Measurements from ENCODE around the gene PI3. TPM values are rescaled to one million over a fixed set of nuclear protein-coding genes. Genes with fewer than 3 reads are reported as not detected.
"Not testable (repeated sequence)": the region's sequence is repeated elsewhere in the genome, so short reads cannot be mapped to it uniquely, and the experiment has no call there.

PI3 gene
- not detected for total RNA-seq
- polyA plus RNA-seq: not detected

- ATAC-seq (ENCODE audit: low read depth in 2 of 2): no peak
- peak within 1 kb of the TSS in 1 of 3 donors; percentile 1 for H3K27ac Mint-ChIP-seq
- Histone ChIP-seq H3K27ac (ENCODE audit: insufficient read depth, low read length, poor library complexity, severe bottlenecking) (no peak within 1 kb of the TSS), H3K27me3 (ENCODE audit: control insufficient read depth, insufficient read depth, low read length) (peaks cover 22% of the 10 kb centered on the region), H3K36me3 (ENCODE audit: control insufficient read depth, insufficient read depth, low read length) (no peaks in the 10 kb centered on the region), H3K4me1 (ENCODE audit: control insufficient read depth, insufficient read depth, low read length, poor library complexity, severe bottlenecking) (no peaks in the 10 kb centered on the region), H3K4me3 (ENCODE audit: low read depth, low read length) (no peak within 1 kb of the TSS), H3K9me3 (ENCODE audit: control insufficient read depth in 2 of 2, low read length in 2 of 2) (no peaks in the 10 kb centered on the region)
- H3K27me3 Mint-ChIP-seq: peaks cover 26% of the 10 kb centered on the region
- DNase-seq: no peak
- peaks cover 0 to 1% (median 0%) of the 10 kb centered on the region in 4 donors for H3K4me1 Mint-ChIP-seq
- no peak within 1 kb of the TSS for H3K4me3 Mint-ChIP-seq
- peaks cover 0 to 5% (median 0%) of the 10 kb centered on the region in 7 donors for H3K9me3 Mint-ChIP-seq
- H3K36me3 Mint-ChIP-seq: peaks cover 4% of the 10 kb centered on the region
These were observed at the start of gene PI3 for GRCh38 chr20:45174434-45175364. Gene PI3, plus strand, starts transcription at chr20:45174902. Its CDS starts 21 bp downstream, at chr20:45174923.

- Histone ChIP-seq H3K4me1 (ENCODE audit: control insufficient read depth, insufficient read depth, low read length, poor library complexity, severe bottlenecking) (no peaks in the 10 kb centered on the region), H3K27ac (ENCODE audit: insufficient read depth, low read length, poor library complexity, severe bottlenecking) (no peak overlapping the region), H3K27me3 (ENCODE audit: control insufficient read depth, insufficient read depth, low read length) (peaks cover 19% of the 10 kb centered on the region), H3K9me3 (ENCODE audit: control insufficient read depth in 2 of 2, low read length in 2 of 2) (no peaks in the 10 kb centered on the region), H3K36me3 (ENCODE audit: control insufficient read depth, insufficient read depth, low read length) (no peaks in the 10 kb centered on the region), H3K4me3 (ENCODE audit: low read depth, low read length) (no peak overlapping the region)
- Mint-ChIP-seq H3K4me1 (no peaks in the 10 kb centered on the region), H3K27ac (no peak overlapping the region), H3K4me3 (no peak overlapping the region), H3K27me3 (peaks cover 61% of the 10 kb centered on the region), H3K9me3 (peaks cover 0 to 2% (median 0%) of the 10 kb centered on the region in 7 donors), H3K36me3 (no peaks in the 10 kb centered on the region)
- ATAC-seq (ENCODE audit: low read depth in 2 of 2): no peak
- no peak for DNase-seq
These were observed 46.6 kb upstream of the PI3 start for GRCh38 chr20:45128099-45128498.

- peaks cover 0 to 1% (median 0%) of the 10 kb centered on the region in 4 donors for H3K4me1 Mint-ChIP-seq
These were observed 37.8 kb upstream of the PI3 start for GRCh38 chr20:45136911-45137310.

GRCh38 chr20:45138561-45139300, 36.0 kb upstream of the PI3 start:
- H3K36me3 Mint-ChIP-seq: no peaks in the 10 kb centered on the region
- no peak overlapping the region for H3K27ac Mint-ChIP-seq
- H3K4me3 ChIP-seq (ENCODE audit: low read depth, low read length): no peak overlapping the region
- H3K36me3 ChIP-seq (ENCODE audit: control insufficient read depth, insufficient read depth, low read length): no peaks in the 10 kb centered on the region
- DNase-seq: peak; percentile 11 to 66 (median 13)
- peaks cover 0 to 4% (median 0%) of the 10 kb centered on the region in 7 donors for H3K9me3 Mint-ChIP-seq
- no peak overlapping the region for H3K27ac ChIP-seq (ENCODE audit: insufficient read depth, low read length, poor library complexity, severe bottlenecking)
- no peak overlapping the region for H3K4me3 Mint-ChIP-seq
- peaks cover 0 to 1% (median 0%) of the 10 kb centered on the region in 4 donors for H3K4me1 Mint-ChIP-seq
- H3K4me1 ChIP-seq (ENCODE audit: control insufficient read depth, insufficient read depth, low read length, poor library complexity, severe bottlenecking): no peaks in the 10 kb centered on the region
- no peak for ATAC-seq (ENCODE audit: low read depth in 2 of 2)
- H3K27me3 ChIP-seq (ENCODE audit: control insufficient read depth, insufficient read depth, low read length): peaks cover 6% of the 10 kb centered on the region
- H3K9me3 ChIP-seq (ENCODE audit: control insufficient read depth in 2 of 2, low read length in 2 of 2): peaks cover 0 to 3% of the 10 kb centered on the region in 2 experiments
- peaks cover 20% of the 10 kb centered on the region for H3K27me3 Mint-ChIP-seq

More at GRCh38 chr20:45136911-45137310, 37.8 kb upstream of the PI3 start:
- no peaks in the 10 kb centered on the region for H3K4me1 ChIP-seq (ENCODE audit: control insufficient read depth, insufficient read depth, low read length, poor library complexity, severe bottlenecking)
- no peak overlapping the region for H3K4me3 ChIP-seq (ENCODE audit: low read depth, low read length)
- no peaks in the 10 kb centered on the region for H3K36me3 ChIP-seq (ENCODE audit: control insufficient read depth, insufficient read depth, low read length)
- H3K9me3 ChIP-seq (ENCODE audit: control insufficient read depth in 2 of 2, low read length in 2 of 2): peaks cover 0 to 3% of the 10 kb centered on the region in 2 experiments
- peaks cover 9% of the 10 kb centered on the region for H3K27me3 ChIP-seq (ENCODE audit: control insufficient read depth, insufficient read depth, low read length)
- no peaks in the 10 kb centered on the region for H3K36me3 Mint-ChIP-seq
- ATAC-seq (ENCODE audit: low read depth in 2 of 2) (no peak), DNase-seq (no peak)
- no peak overlapping the region for H3K27ac Mint-ChIP-seq
- no peak overlapping the region for H3K27ac ChIP-seq (ENCODE audit: insufficient read depth, low read length, poor library complexity, severe bottlenecking)
- H3K9me3 Mint-ChIP-seq: peaks cover 0 to 4% (median 0%) of the 10 kb centered on the region in 7 donors
- H3K4me3 Mint-ChIP-seq: no peak overlapping the region
- peaks cover 30% of the 10 kb centered on the region for H3K27me3 Mint-ChIP-seq

GRCh38 chr20:45139733-45140375, 34.8 kb upstream of the PI3 start:
- H3K9me3 Mint-ChIP-seq; H3K4me1 ChIP-seq (ENCODE audit: control insufficient read depth, insufficient read depth, low read length, poor library complexity, severe bottlenecking); H3K27ac ChIP-seq (ENCODE audit: insufficient read depth, low read length, poor library complexity, severe bottlenecking); H3K4me3 ChIP-seq (ENCODE audit: low read depth, low read length); H3K27ac Mint-ChIP-seq; H3K36me3 ChIP-seq (ENCODE audit: control insufficient read depth, insufficient read depth, low read length); H3K4me3 Mint-ChIP-seq; ATAC-seq (ENCODE audit: low read depth in 2 of 2); H3K27me3 ChIP-seq (ENCODE audit: control insufficient read depth, insufficient read depth, low read length); DNase-seq; H3K9me3 ChIP-seq (ENCODE audit: control insufficient read depth in 2 of 2, low read length in 2 of 2); H3K4me1 Mint-ChIP-seq; H3K36me3 Mint-ChIP-seq: not testable (repeated sequence)
- H3K27me3 Mint-ChIP-seq: peaks cover 11% of the 10 kb centered on the region

- H3K27me3 ChIP-seq (ENCODE audit: control insufficient read depth, insufficient read depth, low read length): peaks cover 10% of the 10 kb centered on the region
- DNase-seq (no peak), ATAC-seq (ENCODE audit: low read depth in 2 of 2) (no peak)
- H3K36me3 ChIP-seq (ENCODE audit: control insufficient read depth, insufficient read depth, low read length): no peaks in the 10 kb centered on the region
- no peaks in the 10 kb centered on the region for H3K9me3 ChIP-seq (ENCODE audit: control insufficient read depth in 2 of 2, low read length in 2 of 2)
- H3K9me3 Mint-ChIP-seq: peaks cover 0 to 2% (median 0%) of the 10 kb centered on the region in 7 donors
- no peaks in the 10 kb centered on the region for H3K4me1 Mint-ChIP-seq
- H3K27ac ChIP-seq (ENCODE audit: insufficient read depth, low read length, poor library complexity, severe bottlenecking): no peak overlapping the region
- no peaks in the 10 kb centered on the region for H3K4me1 ChIP-seq (ENCODE audit: control insufficient read depth, insufficient read depth, low read length, poor library complexity, severe bottlenecking)
- peaks cover 9% of the 10 kb centered on the region for H3K27me3 Mint-ChIP-seq
- no peak overlapping the region for H3K4me3 Mint-ChIP-seq
- H3K27ac Mint-ChIP-seq: no peak overlapping the region
- H3K36me3 Mint-ChIP-seq: no peaks in the 10 kb centered on the region
- H3K4me3 ChIP-seq (ENCODE audit: low read depth, low read length): no peak overlapping the region
These were observed 33.9 kb upstream of the PI3 start for GRCh38 chr20:45140836-45141235.

- Mint-ChIP-seq H3K36me3 (no peaks in the 10 kb centered on the region), H3K27ac (no peak overlapping the region), H3K9me3 (peaks cover 0 to 3% (median 0%) of the 10 kb centered on the region in 7 donors), H3K4me1 (no peaks in the 10 kb centered on the region), H3K27me3 (peaks cover 16% of the 10 kb centered on the region), H3K4me3 (no peak overlapping the region)
- DNase-seq: no peak
- Histone ChIP-seq H3K36me3 (ENCODE audit: control insufficient read depth, insufficient read depth, low read length) (no peaks in the 10 kb centered on the region), H3K4me1 (ENCODE audit: control insufficient read depth, insufficient read depth, low read length, poor library complexity, severe bottlenecking) (no peaks in the 10 kb centered on the region), H3K27ac (ENCODE audit: insufficient read depth, low read length, poor library complexity, severe bottlenecking) (no peak overlapping the region), H3K4me3 (ENCODE audit: low read depth, low read length) (no peak overlapping the region), H3K27me3 (ENCODE audit: control insufficient read depth, insufficient read depth, low read length) (peaks cover 35% of the 10 kb centered on the region), H3K9me3 (ENCODE audit: control insufficient read depth in 2 of 2, low read length in 2 of 2) (no peaks in the 10 kb centered on the region)
- no peak for ATAC-seq (ENCODE audit: low read depth in 2 of 2)
These were observed 25.6 kb upstream of the PI3 start for GRCh38 chr20:45149062-45149461.

Data from CD4-positive, CD25-positive, alpha-beta regulatory T cell (primary cell).